SK-N-SH treated with all-trans-retinoic acid at 6 μM for 48 hours (cell line): ENCODE results near the gene CACNA1S.
A peak's percentile ranks its signal among the peaks of the same experiment; 100 is the strongest.

ENCODE experiments used
- ATAC-seq: fragments of 200-7000 bp; cut with Tn5 transposase; 3 replicates; pipeline ENCODE4 v1.9.1; 2020; ENCODE audit warnings: mild to moderate bottlenecking, moderate library complexity
- ARNTL ChIP-seq: fragments of 450-650 bp; formaldehyde crosslinking; IDR thresholded peaks from 2 replicates; pipeline ENCODE4 v1.5.0; 2020; ENCODE audit warnings: low read depth, mild to moderate bottlenecking, moderate library complexity, borderline replicate concordance
- BACH2 ChIP-seq: fragments of 250-450 bp; sonication (Bioruptor Pico); IDR thresholded peaks from 2 replicates; pipeline ENCODE4 v1.9.0; 2021; ENCODE audit warnings: mild to moderate bottlenecking, borderline replicate concordance
- CREB5 ChIP-seq: fragments of 250-450 bp; sonication (Bioruptor Pico); IDR thresholded peaks from 2 replicates; pipeline ENCODE4 v1.5.1; 2020; ENCODE audit warnings: low read depth, mild to moderate bottlenecking, moderate library complexity
- CSDC2 ChIP-seq: fragments of 250-450 bp; sonication (Bioruptor Pico); IDR thresholded peaks from 2 replicates; pipeline ENCODE4 v1.5.0; 2020; ENCODE audit warnings: mild to moderate bottlenecking, moderate library complexity
- PATZ1 ChIP-seq: fragments of 250-450 bp; sonication (Bioruptor Pico); IDR thresholded peaks from 2 replicates; pipeline ENCODE4 v1.8.0; 2020; ENCODE audit warnings: mild to moderate bottlenecking, moderate library complexity, borderline replicate concordance
- POU6F1 ChIP-seq: fragments of 250-450 bp; sonication (Bioruptor Pico); IDR thresholded peaks from 2 replicates; pipeline ENCODE4 v1.8.0; 2021; ENCODE audit warnings: low read depth, mild to moderate bottlenecking, moderate library complexity, borderline replicate concordance
- PPARA ChIP-seq: fragments of 250-450 bp; sonication (Bioruptor Pico); IDR thresholded peaks from 2 replicates; pipeline ENCODE4 v1.5.0; 2020; ENCODE audit warnings: mild to moderate bottlenecking, borderline replicate concordance
- RARB ChIP-seq: fragments of 250-450 bp; sonication (Bioruptor Pico); IDR thresholded peaks from 2 replicates; pipeline ENCODE4 v1.8.0; 2021; ENCODE audit warnings: mild to moderate bottlenecking, moderate library complexity
- TCF4 ChIP-seq: fragments of 250-450 bp; sonication (Bioruptor Pico); IDR thresholded peaks from 2 replicates; pipeline ENCODE4 v1.8.0; 2021; ENCODE audit warnings: mild to moderate bottlenecking, moderate library complexity, borderline replicate concordance
- ZFP3 ChIP-seq: fragments of 250-450 bp; sonication (Bioruptor Pico); IDR thresholded peaks from 2 replicates; pipeline ENCODE4 v1.5.0; 2020; ENCODE audit warnings: mild to moderate bottlenecking, moderate library complexity
- ZNF565 ChIP-seq: fragments of 450-650 bp; formaldehyde crosslinking; conservative IDR thresholded peaks from 2 replicates; pipeline ENCODE4 v1.5.0; 2020; ENCODE audit warnings: low read depth, mild to moderate bottlenecking, moderate library complexity
- ZNF70 ChIP-seq: fragments of 450-650 bp; formaldehyde crosslinking; IDR thresholded peaks from 2 replicates; pipeline ENCODE4 v1.5.0; 2020; ENCODE audit warnings: mild to moderate bottlenecking, moderate library complexity
- ZNF8 ChIP-seq: fragments of 450-650 bp; formaldehyde crosslinking; IDR thresholded peaks from 2 replicates; pipeline ENCODE4 v1.5.0; 2020; ENCODE audit warnings: mild to moderate bottlenecking, moderate library complexity
- TF ChIP-seq, protein P1 (sequence below): fragments of 250-450 bp; sonication (Bioruptor Pico); IDR thresholded peaks from 2 replicates; pipeline ENCODE4 v1.5.0; 2020; ENCODE audit warnings: mild to moderate bottlenecking, moderate library complexity
- TF ChIP-seq, protein P2 (sequence below): fragments of 250-450 bp; sonication (Bioruptor Pico); IDR thresholded peaks from 2 replicates; pipeline ENCODE4 v1.5.1; 2021; ENCODE audit warnings: mild to moderate bottlenecking, moderate library complexity

The CACNA1S gene

GRCh38 chr1:201026836-201027235 is 85.4 kb downstream of the CACNA1S start:
- no peak for ATAC-seq
- no peak for TF ChIP-seq ZFP3
- TF ChIP-seq POU6F1 (CRISPR knock-in tag), result no peak
- no peak for TF ChIP-seq ZNF70 (CRISPR knock-in tag)
- TF ChIP-seq TCF4 (CRISPR knock-in tag), result no peak

DNA sequence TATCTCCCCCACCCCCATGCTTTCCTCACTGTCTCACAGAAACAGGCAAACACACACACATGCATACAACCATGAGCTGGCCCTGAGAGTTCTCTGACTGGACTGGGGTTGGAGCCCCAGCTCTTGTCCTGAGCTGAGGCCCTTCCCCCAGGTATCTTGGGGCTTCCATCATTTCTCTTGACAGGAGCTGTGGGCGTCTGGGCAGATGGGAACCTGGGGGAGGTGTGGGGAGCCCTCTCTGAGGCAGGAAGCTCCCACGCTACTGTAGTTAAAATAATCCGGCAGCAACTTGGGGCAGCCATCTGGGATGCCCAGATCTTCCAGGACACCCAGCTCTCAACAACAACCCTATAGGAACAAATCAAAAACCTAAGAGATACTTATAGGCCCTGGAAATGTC is 86.0 kb downstream of the CACNA1S start:
- no peak for ATAC-seq
- no peak for TF ChIP-seq CSDC2 (CRISPR knock-in tag)
- no peak for TF ChIP-seq PATZ1 (CRISPR knock-in tag)
- TF ChIP-seq CREB5 (CRISPR knock-in tag), result no peak
- no peak for TF ChIP-seq ZNF8
- TF ChIP-seq, protein P1, sequence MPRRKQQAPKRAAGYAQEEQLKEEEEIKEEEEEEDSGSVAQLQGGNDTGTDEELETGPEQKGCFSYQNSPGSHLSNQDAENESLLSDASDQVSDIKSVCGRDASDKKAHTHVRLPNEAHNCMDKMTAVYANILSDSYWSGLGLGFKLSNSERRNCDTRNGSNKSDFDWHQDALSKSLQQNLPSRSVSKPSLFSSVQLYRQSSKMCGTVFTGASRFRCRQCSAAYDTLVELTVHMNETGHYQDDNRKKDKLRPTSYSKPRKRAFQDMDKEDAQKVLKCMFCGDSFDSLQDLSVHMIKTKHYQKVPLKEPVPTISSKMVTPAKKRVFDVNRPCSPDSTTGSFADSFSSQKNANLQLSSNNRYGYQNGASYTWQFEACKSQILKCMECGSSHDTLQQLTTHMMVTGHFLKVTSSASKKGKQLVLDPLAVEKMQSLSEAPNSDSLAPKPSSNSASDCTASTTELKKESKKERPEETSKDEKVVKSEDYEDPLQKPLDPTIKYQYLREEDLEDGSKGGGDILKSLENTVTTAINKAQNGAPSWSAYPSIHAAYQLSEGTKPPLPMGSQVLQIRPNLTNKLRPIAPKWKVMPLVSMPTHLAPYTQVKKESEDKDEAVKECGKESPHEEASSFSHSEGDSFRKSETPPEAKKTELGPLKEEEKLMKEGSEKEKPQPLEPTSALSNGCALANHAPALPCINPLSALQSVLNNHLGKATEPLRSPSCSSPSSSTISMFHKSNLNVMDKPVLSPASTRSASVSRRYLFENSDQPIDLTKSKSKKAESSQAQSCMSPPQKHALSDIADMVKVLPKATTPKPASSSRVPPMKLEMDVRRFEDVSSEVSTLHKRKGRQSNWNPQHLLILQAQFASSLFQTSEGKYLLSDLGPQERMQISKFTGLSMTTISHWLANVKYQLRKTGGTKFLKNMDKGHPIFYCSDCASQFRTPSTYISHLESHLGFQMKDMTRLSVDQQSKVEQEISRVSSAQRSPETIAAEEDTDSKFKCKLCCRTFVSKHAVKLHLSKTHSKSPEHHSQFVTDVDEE (CRISPR knock-in tag), result no peak
- TF ChIP-seq ZFP3, result no peak

- TF ChIP-seq, protein P1 (CRISPR knock-in tag), result no peak
- no peak for TF ChIP-seq ZNF8
- no peak for TF ChIP-seq TCF4 (CRISPR knock-in tag)
- no peak for TF ChIP-seq PATZ1 (CRISPR knock-in tag)
- no peak for TF ChIP-seq PPARA
- no peak for TF ChIP-seq RARB (CRISPR knock-in tag)
- TF ChIP-seq BACH2, result no peak
- peak; percentile 38 for ATAC-seq
Measured at GRCh38 chr1:201025571-201026002, 86.6 kb downstream of the CACNA1S start.

DNA sequence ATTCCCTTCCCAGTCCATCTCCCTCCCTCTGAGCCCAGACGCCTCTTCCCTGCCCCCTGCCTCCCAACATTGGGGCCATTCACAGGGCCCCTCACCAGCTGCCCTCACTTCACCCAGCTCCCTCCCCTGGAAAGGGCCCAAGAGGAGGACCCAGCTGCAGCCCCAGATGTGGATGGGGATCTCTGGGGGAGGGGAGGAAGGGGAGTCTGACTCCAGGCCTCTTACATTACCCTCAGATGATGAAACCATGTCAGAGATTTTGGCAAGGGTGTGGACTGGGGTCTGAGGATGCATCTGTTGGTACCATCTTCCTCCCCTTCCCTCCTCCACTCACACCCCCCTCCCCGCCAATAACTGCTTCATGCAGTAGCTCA is 87.6 kb downstream of the CACNA1S start:
- ATAC-seq, result no peak
- TF ChIP-seq, protein P2, sequence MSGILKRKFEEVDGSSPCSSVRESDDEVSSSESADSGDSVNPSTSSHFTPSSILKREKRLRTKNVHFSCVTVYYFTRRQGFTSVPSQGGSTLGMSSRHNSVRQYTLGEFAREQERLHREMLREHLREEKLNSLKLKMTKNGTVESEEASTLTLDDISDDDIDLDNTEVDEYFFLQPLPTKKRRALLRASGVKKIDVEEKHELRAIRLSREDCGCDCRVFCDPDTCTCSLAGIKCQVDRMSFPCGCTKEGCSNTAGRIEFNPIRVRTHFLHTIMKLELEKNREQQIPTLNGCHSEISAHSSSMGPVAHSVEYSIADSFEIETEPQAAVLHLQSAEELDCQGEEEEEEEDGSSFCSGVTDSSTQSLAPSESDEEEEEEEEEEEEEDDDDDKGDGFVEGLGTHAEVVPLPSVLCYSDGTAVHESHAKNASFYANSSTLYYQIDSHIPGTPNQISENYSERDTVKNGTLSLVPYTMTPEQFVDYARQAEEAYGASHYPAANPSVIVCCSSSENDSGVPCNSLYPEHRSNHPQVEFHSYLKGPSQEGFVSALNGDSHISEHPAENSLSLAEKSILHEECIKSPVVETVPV (CRISPR knock-in tag), result no peak
- TF ChIP-seq ZNF565 (no peak), TCF4 (CRISPR knock-in tag) (no peak), ARNTL (no peak), PATZ1 (CRISPR knock-in tag) (no peak)
